PFSK-1 (cell line): ENCODE data around the gene PKMYT1.

ENCODE experiments used
- FOXP2 ChIP-seq: optimal IDR thresholded peaks from 2 replicates; pipeline ENCODE3; 2011; ENCODE audit warnings: borderline replicate concordance, control low read depth, inconsistent platforms; ENCODE audit not compliant: insufficient read depth; ENCODE audit errors: extremely low read length, extremely low read depth
- POLR2AphosphoS5 ChIP-seq: IDR thresholded peaks from 2 replicates; pipeline ENCODE4 v1.6.1; 2012; ENCODE audit warnings: low read depth, mild to moderate bottlenecking, control low read depth, low read length, moderate library complexity
- SIN3A ChIP-seq: IDR thresholded peaks from 2 replicates; pipeline ENCODE4 v1.6.1; 2012; ENCODE audit warnings: mild to moderate bottlenecking, low read length, moderate library complexity, borderline replicate concordance; ENCODE audit not compliant: insufficient read depth
- TAF1 ChIP-seq: IDR thresholded peaks from 2 replicates; pipeline ENCODE4 v1.6.1; 2012; ENCODE audit warnings: low read length, control low read depth, borderline replicate concordance; ENCODE audit not compliant: insufficient read depth
- TF ChIP-seq, protein P1 (sequence below), 2 experiments: IDR thresholded peaks; 2 replicates each; pipeline versions ENCODE4 v1.6.1 to v1.8.0; 2011 to 2012; ENCODE audit warnings: low read depth in 2 of 2, low read length in 2 of 2, control low read depth in 1 of 2, inconsistent platforms in 1 of 2, mild to moderate bottlenecking in 1 of 2, moderate library complexity in 1 of 2; ENCODE audit not compliant: insufficient read depth in 1 of 2

Gene PKMYT1

GRCh38 chr16:2971134-2971984, 8.9 kb downstream of the PKMYT1 start:
- TF ChIP-seq, protein P1, sequence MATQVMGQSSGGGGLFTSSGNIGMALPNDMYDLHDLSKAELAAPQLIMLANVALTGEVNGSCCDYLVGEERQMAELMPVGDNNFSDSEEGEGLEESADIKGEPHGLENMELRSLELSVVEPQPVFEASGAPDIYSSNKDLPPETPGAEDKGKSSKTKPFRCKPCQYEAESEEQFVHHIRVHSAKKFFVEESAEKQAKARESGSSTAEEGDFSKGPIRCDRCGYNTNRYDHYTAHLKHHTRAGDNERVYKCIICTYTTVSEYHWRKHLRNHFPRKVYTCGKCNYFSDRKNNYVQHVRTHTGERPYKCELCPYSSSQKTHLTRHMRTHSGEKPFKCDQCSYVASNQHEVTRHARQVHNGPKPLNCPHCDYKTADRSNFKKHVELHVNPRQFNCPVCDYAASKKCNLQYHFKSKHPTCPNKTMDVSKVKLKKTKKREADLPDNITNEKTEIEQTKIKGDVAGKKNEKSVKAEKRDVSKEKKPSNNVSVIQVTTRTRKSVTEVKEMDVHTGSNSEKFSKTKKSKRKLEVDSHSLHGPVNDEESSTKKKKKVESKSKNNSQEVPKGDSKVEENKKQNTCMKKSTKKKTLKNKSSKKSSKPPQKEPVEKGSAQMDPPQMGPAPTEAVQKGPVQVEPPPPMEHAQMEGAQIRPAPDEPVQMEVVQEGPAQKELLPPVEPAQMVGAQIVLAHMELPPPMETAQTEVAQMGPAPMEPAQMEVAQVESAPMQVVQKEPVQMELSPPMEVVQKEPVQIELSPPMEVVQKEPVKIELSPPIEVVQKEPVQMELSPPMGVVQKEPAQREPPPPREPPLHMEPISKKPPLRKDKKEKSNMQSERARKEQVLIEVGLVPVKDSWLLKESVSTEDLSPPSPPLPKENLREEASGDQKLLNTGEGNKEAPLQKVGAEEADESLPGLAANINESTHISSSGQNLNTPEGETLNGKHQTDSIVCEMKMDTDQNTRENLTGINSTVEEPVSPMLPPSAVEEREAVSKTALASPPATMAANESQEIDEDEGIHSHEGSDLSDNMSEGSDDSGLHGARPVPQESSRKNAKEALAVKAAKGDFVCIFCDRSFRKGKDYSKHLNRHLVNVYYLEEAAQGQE (IDR thresholded peaks at IDR 0.05; ENCODE audit: insufficient read depth in 1 of 2, low read depth in 2 of 2, low read length in 2 of 2), result no peak
- TF ChIP-seq SIN3A, result no peak
- TF ChIP-seq TAF1, result no peak
- peak; percentile 10; the same call in 1 of the 2 replicates for TF ChIP-seq POLR2AphosphoS5

- no peak for TF ChIP-seq FOXP2
- no peak for TF ChIP-seq SIN3A
- TF ChIP-seq TAF1, result no peak
- no peak for TF ChIP-seq POLR2AphosphoS5
- TF ChIP-seq, protein P1 (IDR thresholded peaks at IDR 0.05; ENCODE audit: insufficient read depth in 1 of 2, low read depth in 2 of 2, low read length in 2 of 2), result no peak
These were observed 9.7 kb downstream of the PKMYT1 start for GRCh38 chr16:2970563-2970962.

- TF ChIP-seq POLR2AphosphoS5 (peak; percentile 35; the same call in 1 of the 2 replicates), TAF1 (0 out of 2 replicates have a peak, but pooled peaks have one; percentile 55), SIN3A (no peak), FOXP2 (no peak)
- TF ChIP-seq, protein P1 (IDR thresholded peaks at IDR 0.05; ENCODE audit: insufficient read depth in 1 of 2, low read depth in 2 of 2, low read length in 2 of 2), result 0 out of 4 replicates have a peak, but pooled peaks of 1 of the 2 experiments have one; percentile 6
These were observed 10.4 kb downstream of the PKMYT1 start for GRCh38 chr16:2969545-2970521.

GRCh38 chr16:2968738-2969544, 11.3 kb downstream of the PKMYT1 start, which contains the start of gene PAQR4:
TSS of gene PAQR4 (plus strand) at chr16:2969348. CDS start at chr16:2969675, 327 bp downstream.
- TF ChIP-seq SIN3A (peak; percentile 93; the same call in 1 of the 2 replicates), FOXP2 (no peak), TAF1 (peak; percentile 43), POLR2AphosphoS5 (no peak; the same call in 1 of the 2 replicates)
- TF ChIP-seq, protein P1 (IDR thresholded peaks at IDR 0.05; ENCODE audit: insufficient read depth in 1 of 2, low read depth in 2 of 2, low read length in 2 of 2), result peak; percentile 99 to 100
